Heart right ventricle (tissue), 16 donors: ENCODE measurements around the gene SH3D21. TPM values are rescaled to one million over a fixed set of nuclear protein-coding genes. Genes with fewer than 3 reads are reported as not detected.

Experiments used
- ATAC-seq, 8 donors: fragments of 200-7000 bp; cut with Tn5 transposase; one replicate each; pipeline ENCODE4 v1.9.1; 2020; ENCODE audit warnings: mild to moderate bottlenecking in 8 of 8, moderate library complexity in 8 of 8, moderate number of reproducible peaks in 1 of 8
- DNase-seq, 2 donors: peaks; one replicate each; pipeline ENCODE4 v3.0.0-alpha.2; 2020
- H3K27ac ChIP-seq, 10 donors: fragments of 200-600 bp; sonication (generic) in 2 of 10; one replicate each; pipeline versions ENCODE4 v1.5.0 to v1.8.0; 2020 to 2022; ENCODE audit warnings: mild to moderate bottlenecking in 3 of 10
- H3K27me3 ChIP-seq, 7 donors: fragments of 200-600 bp; one replicate each; pipeline ENCODE4 v1.8.0; 2021 to 2022; ENCODE audit warnings: mild to moderate bottlenecking in 2 of 7
- H3K36me3 ChIP-seq, 9 donors: fragments of 200-600 bp; sonication (generic) in 1 of 9; one replicate each; pipeline versions ENCODE4 v1.5.0 to v1.8.0; 2020 to 2022; ENCODE audit warnings: mild to moderate bottlenecking in 2 of 9
- H3K4me1 ChIP-seq, 9 donors: fragments of 200-600 bp; sonication (generic) in 1 of 9; one replicate each; pipeline versions ENCODE4 v1.5.0 to v1.8.0; 2020 to 2022; ENCODE audit warnings: mild to moderate bottlenecking in 4 of 9
- H3K4me3 ChIP-seq, 10 donors: fragments of 200-600 bp; sonication (generic) in 2 of 10; one replicate each; pipeline versions ENCODE4 v1.5.0 to v1.8.0; 2020 to 2022; ENCODE audit warnings: mild to moderate bottlenecking in 7 of 10, moderate library complexity in 2 of 10
- H3K9me3 ChIP-seq, 11 donors: fragments of 200-600 bp in 10 of 11; sonication (generic) in 2 of 11; one replicate each; pipeline versions ENCODE4 v1.5.0 to v1.8.0; 2013 to 2022; ENCODE audit warnings: mild to moderate bottlenecking in 2 of 11, control low read depth in 1 of 11, moderate library complexity in 1 of 11
- CTCF ChIP-seq, 9 donors: fragments of 200-600 bp; sonication (generic) in 2 of 9; IDR thresholded peaks; one replicate each; pipeline versions ENCODE4 v1.5.0 to v1.8.0; 2021 to 2022; ENCODE audit warnings: antibody characterized with exemption in 9 of 9, mild to moderate bottlenecking in 5 of 9, moderate library complexity in 1 of 9
- WGBS, 2 donors: extraction: QIAGEN DNeasy Blood & Tissue Kit; methylation state at CpG; one replicate each; pipeline ENCODE4 v1.1.7; 2013; ENCODE audit warnings: inconsistent platforms in 1 of 2; 5-methylcytosine and 5-hydroxymethylcytosine counted together
- intact Hi-C, 10 donors: fragments of 100-400 bp; cut with DNase I; formaldehyde crosslinking; loops; one replicate each; pipeline versions ENCODE4 v1.11.1 to v1.14.2; 2022
- polyA plus RNA-seq, 2 donors: library from polyadenylated mRNA; stranded (reverse); fragments of 200-250 nt; gene quantifications; one replicate each; pipeline ENCODE4 v1.2.3, GENCODE V29; 2013
- total RNA-seq, 10 donors: library from RNA; stranded (reverse); fragmentation: NEBNext Ultra II Directional in 3 of 10; extraction: Animal tissue kit (Norgen Biotek cat#: 25700) in 3 of 10; gene quantifications; one replicate each; pipeline versions ENCODE4 v1.2.1 to v1.2.4, GENCODE V29; 2021 to 2023
- donor health status: Arrhythmogenic right ventricular cardiomyopathy.
- donor health status: ischemic (EF 13 %, LVEDD 7.1; RV severe dilation, severe dysfunction).
- donor health status: healthy with polysubstance abuse.
- donor health status: DM: no; HTN: yes; CAD: no.
- donor health status: DM: no; HTN: no; CAD: no.
- donor health status: ischemic (EF 25% LVEDD 6.9; RV normal size, moderate dysfunction).
- donor health status: ischemic (EF 25% LVEDD 5.7; RV mildly dilated, moderate dysfunction).
- donor health status: healthy.
- donor health status: DM: yes; HTN: yes; CAD: no.
- donor health status: Ischemic cardiomyopathy.
- donor health status: ischemic (EF 35%, LVEDD 5.7; RV mildly dilated, moderate dysfunction).
- donor health status: nonischemic (EF 11% LVEDD 7.7; RV severe dilation, severe dysfunction).
- donor health status: DM: yes; HTN: yes; CAD: no.
- donor health status: PGD.
- donor health status: ischemic (EF 29% LVEDD 5.4; RV normal size, mild dysfunction).
- donor health status: nonischemic (EF 23%, LVEDD 6.1; RV moderate dilation, normal function).

Gene SH3D21
- total and polyA plus RNA-seq, 12 donors, result 0.58 to 4.8 (median 1.7) TPM

GRCh38 chr1:36321119-36321951, 15.2 kb downstream of the SH3D21 start:
- Histone ChIP-seq H3K9me3 (no peaks in the 10 kb centered on the region), H3K27me3 (no peaks in the 10 kb centered on the region), H3K27ac (peak overlapping the region in 9 of 10 donors; percentile 81 to 97 (median 95)), H3K4me3 (peak overlapping the region; percentile 1 to 98 (median 86)), H3K36me3 (peaks cover 0 to 13% (median 0%) of the 10 kb centered on the region in 9 donors), H3K4me1 (peaks cover 12 to 48% (median 33%) of the 10 kb centered on the region in 9 donors)
- intact Hi-C loops, result loop anchor here in 2 of 10 donors (5.0 kb wide), 2 partner anchors 46 to 66 kb away; partner anchors contain the start of gene STK40 (in 1 of the 2)
- WGBS, 2 donors, result 18 to 28% methylated on average over 59 of the region's 59 CpGs
- DNase-seq (peak; percentile 84 to 90), ATAC-seq (peak; percentile 71 to 82 (median 76))
- TF ChIP-seq CTCF (IDR thresholded peaks at IDR 0.05), result no peak

GRCh38 chr1:36322041-36322785, 16.0 kb downstream of the SH3D21 start:
- no peak for TF ChIP-seq CTCF (IDR thresholded peaks at IDR 0.05)
- Histone ChIP-seq H3K36me3 (peaks cover 0 to 13% (median 0%) of the 10 kb centered on the region in 9 donors), H3K27me3 (no peaks in the 10 kb centered on the region), H3K27ac (peak overlapping the region; percentile 81 to 97 (median 94)), H3K4me1 (peaks cover 12 to 48% (median 33%) of the 10 kb centered on the region in 9 donors), H3K9me3 (no peaks in the 10 kb centered on the region), H3K4me3 (peak overlapping the region in 9 of 10 donors; percentile 75 to 99 (median 88))
- peak in 2 of 8 donors; percentile 1 to 21 for ATAC-seq
- WGBS, 2 donors, result 47 to 50% methylated on average over 67 of the region's 67 CpGs
- intact Hi-C loops, result loop anchor here in 2 of 10 donors (5.0 kb wide), 2 partner anchors 45 to 65 kb away; partner anchors contain the start of gene STK40 (in 1 of the 2)
- no peak for DNase-seq

- peaks cover 12 to 48% (median 33%) of the 10 kb centered on the region in 9 donors for H3K4me1 ChIP-seq
- TF ChIP-seq CTCF (IDR thresholded peaks at IDR 0.05), result no peak
- peak overlapping the region; percentile 26 to 99 (median 87) for H3K4me3 ChIP-seq
- H3K27me3 ChIP-seq, result no peaks in the 10 kb centered on the region
- ATAC-seq (peak; percentile 17 to 36 (median 20)), DNase-seq (peak; percentile 57 to 61)
- 7 to 8% methylated on average over 72 to 83 of the region's 83 CpGs for WGBS, 2 donors
- intact Hi-C loops, result loop anchor here in 2 of 10 donors (5.0 kb wide), 2 partner anchors 44 to 64 kb away; partner anchors contain the start of gene STK40 (in 1 of the 2)
- H3K9me3 ChIP-seq, result no peaks in the 10 kb centered on the region
- H3K36me3 ChIP-seq, result peaks cover 0 to 13% (median 0%) of the 10 kb centered on the region in 9 donors
- H3K27ac ChIP-seq, result peak overlapping the region; percentile 81 to 97 (median 94)
Measured at GRCh38 chr1:36322786-36323635, 16.8 kb downstream of the SH3D21 start.
